Measurements from ENCODE around the gene RGS21.

GRCh38 chr1:192363177-192363576 lies 46.4 kb downstream of the RGS21 start:
- TF ChIP-seq POLR2A (IDR thresholded peaks at IDR 0.05) (no peak), CTCF (IDR thresholded peaks at IDR 0.05) (no peak)

All from uterus (tissue), 2 donors.